ENCODE results near the gene RABGAP1L.

DNA sequence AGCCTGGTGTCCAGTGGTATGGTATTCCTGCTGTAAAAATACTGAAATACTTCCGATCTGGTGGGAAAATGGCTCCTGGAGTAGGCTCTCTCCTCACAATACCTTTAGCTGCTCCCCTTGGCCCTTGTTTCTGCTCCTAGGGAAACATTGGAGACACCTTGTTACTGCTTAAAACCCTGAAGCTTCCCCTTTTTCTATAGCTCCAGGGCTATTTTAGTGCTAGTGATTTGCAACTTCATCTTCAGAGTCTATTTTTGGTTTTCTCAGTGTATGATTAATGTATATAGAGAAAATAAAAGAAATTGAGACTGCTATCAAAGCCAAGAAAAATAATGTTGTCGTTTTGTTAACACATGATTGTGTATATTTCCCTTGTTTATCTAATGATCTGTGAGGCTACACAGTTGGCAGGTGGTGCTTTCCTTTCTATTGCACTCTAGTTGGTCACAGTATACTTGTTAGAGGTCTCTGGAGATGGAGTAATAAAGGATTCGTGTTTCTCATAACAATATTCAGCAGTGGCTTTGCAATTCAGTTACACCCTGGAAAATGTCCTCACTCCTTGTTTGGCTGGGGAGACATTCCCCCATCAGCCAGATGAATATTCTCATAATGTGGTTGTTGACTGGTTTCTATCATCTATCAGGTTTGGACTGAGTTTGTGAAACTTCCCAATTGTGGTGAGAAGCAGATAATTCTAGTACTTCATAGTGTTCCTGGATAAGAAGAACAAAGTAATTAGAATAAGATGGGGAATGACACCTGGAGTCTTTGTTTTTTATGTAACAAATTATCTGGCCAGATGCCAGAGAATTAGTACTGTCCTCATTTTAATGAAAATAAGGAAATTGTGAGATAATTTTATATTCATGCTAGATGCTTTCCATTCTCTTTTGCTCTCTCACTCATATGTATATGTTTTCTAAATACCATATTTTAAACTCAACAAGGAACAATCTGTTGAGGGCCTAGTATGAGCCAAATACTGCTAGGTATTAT is 795.6 kb downstream of the RABGAP1L start:
- TF ChIP-seq, protein P1, sequence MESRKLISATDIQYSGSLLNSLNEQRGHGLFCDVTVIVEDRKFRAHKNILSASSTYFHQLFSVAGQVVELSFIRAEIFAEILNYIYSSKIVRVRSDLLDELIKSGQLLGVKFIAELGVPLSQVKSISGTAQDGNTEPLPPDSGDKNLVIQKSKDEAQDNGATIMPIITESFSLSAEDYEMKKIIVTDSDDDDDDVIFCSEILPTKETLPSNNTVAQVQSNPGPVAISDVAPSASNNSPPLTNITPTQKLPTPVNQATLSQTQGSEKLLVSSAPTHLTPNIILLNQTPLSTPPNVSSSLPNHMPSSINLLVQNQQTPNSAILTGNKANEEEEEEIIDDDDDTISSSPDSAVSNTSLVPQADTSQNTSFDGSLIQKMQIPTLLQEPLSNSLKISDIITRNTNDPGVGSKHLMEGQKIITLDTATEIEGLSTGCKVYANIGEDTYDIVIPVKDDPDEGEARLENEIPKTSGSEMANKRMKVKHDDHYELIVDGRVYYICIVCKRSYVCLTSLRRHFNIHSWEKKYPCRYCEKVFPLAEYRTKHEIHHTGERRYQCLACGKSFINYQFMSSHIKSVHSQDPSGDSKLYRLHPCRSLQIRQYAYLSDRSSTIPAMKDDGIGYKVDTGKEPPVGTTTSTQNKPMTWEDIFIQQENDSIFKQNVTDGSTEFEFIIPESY (IDR thresholded peaks at IDR 0.05) = no peak
- TF ChIP-seq, protein P2, sequence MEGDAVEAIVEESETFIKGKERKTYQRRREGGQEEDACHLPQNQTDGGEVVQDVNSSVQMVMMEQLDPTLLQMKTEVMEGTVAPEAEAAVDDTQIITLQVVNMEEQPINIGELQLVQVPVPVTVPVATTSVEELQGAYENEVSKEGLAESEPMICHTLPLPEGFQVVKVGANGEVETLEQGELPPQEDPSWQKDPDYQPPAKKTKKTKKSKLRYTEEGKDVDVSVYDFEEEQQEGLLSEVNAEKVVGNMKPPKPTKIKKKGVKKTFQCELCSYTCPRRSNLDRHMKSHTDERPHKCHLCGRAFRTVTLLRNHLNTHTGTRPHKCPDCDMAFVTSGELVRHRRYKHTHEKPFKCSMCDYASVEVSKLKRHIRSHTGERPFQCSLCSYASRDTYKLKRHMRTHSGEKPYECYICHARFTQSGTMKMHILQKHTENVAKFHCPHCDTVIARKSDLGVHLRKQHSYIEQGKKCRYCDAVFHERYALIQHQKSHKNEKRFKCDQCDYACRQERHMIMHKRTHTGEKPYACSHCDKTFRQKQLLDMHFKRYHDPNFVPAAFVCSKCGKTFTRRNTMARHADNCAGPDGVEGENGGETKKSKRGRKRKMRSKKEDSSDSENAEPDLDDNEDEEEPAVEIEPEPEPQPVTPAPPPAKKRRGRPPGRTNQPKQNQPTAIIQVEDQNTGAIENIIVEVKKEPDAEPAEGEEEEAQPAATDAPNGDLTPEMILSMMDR (IDR thresholded peaks at IDR 0.05 in 2 of 3, conservative IDR thresholded peaks at IDR 0.05 in 1 of 3; ENCODE audit: control insufficient read depth in 2 of 3, extremely low read depth in 1 of 3, insufficient read depth in 1 of 3, low read depth in 3 of 3, low read length in 3 of 3) = no peak
- TF ChIP-seq, protein P3, sequence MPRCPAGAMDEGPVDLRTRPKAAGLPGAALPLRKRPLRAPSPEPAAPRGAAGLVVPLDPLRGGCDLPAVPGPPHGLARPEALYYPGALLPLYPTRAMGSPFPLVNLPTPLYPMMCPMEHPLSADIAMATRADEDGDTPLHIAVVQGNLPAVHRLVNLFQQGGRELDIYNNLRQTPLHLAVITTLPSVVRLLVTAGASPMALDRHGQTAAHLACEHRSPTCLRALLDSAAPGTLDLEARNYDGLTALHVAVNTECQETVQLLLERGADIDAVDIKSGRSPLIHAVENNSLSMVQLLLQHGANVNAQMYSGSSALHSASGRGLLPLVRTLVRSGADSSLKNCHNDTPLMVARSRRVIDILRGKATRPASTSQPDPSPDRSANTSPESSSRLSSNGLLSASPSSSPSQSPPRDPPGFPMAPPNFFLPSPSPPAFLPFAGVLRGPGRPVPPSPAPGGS (IDR thresholded peaks at IDR 0.05; ENCODE audit: borderline replicate concordance, insufficient read depth, low read depth, low read length, poor library complexity, severe bottlenecking) = no peak
- TF ChIP-seq, protein P4, sequence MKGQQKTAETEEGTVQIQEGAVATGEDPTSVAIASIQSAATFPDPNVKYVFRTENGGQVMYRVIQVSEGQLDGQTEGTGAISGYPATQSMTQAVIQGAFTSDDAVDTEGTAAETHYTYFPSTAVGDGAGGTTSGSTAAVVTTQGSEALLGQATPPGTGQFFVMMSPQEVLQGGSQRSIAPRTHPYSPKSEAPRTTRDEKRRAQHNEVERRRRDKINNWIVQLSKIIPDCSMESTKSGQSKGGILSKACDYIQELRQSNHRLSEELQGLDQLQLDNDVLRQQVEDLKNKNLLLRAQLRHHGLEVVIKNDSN (IDR thresholded peaks at IDR 0.05; ENCODE audit: borderline replicate concordance, extremely low read length, insufficient read depth, low read depth, low read length) = no peak
- TF ChIP-seq HDAC6 (IDR thresholded peaks at IDR 0.05; ENCODE audit: unreplicated experiment) (no peak), TBL1XR1 (IDR thresholded peaks at IDR 0.05; ENCODE audit: low read depth, low read length) (no peak), NR2C1 (IDR thresholded peaks at IDR 0.05) (no peak), YY1 (IDR thresholded peaks at IDR 0.05; ENCODE audit: low read depth, low read length) (no peak), CEBPB (IDR thresholded peaks at IDR 0.05; ENCODE audit: borderline replicate concordance in 1 of 2, low read depth in 2 of 2, low read length in 2 of 2) (no peak), BCL11A (IDR thresholded peaks at IDR 0.05; ENCODE audit: low read depth, low read length) (no peak), POLR2A (IDR thresholded peaks at IDR 0.05; ENCODE audit: low read depth, low read length) (no peak)
- TF ChIP-seq, protein P5, sequence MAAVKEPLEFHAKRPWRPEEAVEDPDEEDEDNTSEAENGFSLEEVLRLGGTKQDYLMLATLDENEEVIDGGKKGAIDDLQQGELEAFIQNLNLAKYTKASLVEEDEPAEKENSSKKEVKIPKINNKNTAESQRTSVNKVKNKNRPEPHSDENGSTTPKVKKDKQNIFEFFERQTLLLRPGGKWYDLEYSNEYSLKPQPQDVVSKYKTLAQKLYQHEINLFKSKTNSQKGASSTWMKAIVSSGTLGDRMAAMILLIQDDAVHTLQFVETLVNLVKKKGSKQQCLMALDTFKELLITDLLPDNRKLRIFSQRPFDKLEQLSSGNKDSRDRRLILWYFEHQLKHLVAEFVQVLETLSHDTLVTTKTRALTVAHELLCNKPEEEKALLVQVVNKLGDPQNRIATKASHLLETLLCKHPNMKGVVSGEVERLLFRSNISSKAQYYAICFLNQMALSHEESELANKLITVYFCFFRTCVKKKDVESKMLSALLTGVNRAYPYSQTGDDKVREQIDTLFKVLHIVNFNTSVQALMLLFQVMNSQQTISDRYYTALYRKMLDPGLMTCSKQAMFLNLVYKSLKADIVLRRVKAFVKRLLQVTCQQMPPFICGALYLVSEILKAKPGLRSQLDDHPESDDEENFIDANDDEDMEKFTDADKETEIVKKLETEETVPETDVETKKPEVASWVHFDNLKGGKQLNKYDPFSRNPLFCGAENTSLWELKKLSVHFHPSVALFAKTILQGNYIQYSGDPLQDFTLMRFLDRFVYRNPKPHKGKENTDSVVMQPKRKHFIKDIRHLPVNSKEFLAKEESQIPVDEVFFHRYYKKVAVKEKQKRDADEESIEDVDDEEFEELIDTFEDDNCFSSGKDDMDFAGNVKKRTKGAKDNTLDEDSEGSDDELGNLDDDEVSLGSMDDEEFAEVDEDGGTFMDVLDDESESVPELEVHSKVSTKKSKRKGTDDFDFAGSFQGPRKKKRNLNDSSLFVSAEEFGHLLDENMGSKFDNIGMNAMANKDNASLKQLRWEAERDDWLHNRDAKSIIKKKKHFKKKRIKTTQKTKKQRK (IDR thresholded peaks at IDR 0.05; ENCODE audit: low read depth, low read length) = no peak
- TF ChIP-seq, protein P6, sequence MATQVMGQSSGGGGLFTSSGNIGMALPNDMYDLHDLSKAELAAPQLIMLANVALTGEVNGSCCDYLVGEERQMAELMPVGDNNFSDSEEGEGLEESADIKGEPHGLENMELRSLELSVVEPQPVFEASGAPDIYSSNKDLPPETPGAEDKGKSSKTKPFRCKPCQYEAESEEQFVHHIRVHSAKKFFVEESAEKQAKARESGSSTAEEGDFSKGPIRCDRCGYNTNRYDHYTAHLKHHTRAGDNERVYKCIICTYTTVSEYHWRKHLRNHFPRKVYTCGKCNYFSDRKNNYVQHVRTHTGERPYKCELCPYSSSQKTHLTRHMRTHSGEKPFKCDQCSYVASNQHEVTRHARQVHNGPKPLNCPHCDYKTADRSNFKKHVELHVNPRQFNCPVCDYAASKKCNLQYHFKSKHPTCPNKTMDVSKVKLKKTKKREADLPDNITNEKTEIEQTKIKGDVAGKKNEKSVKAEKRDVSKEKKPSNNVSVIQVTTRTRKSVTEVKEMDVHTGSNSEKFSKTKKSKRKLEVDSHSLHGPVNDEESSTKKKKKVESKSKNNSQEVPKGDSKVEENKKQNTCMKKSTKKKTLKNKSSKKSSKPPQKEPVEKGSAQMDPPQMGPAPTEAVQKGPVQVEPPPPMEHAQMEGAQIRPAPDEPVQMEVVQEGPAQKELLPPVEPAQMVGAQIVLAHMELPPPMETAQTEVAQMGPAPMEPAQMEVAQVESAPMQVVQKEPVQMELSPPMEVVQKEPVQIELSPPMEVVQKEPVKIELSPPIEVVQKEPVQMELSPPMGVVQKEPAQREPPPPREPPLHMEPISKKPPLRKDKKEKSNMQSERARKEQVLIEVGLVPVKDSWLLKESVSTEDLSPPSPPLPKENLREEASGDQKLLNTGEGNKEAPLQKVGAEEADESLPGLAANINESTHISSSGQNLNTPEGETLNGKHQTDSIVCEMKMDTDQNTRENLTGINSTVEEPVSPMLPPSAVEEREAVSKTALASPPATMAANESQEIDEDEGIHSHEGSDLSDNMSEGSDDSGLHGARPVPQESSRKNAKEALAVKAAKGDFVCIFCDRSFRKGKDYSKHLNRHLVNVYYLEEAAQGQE (IDR thresholded peaks at IDR 0.05; ENCODE audit: low read depth, low read length) = no peak

All from GM12878 (cell line).